ENCODE measurements around the gene PNPLA2.

The PNPLA2 gene

GRCh38 chr11:858762-859339 is 40.1 kb downstream of the PNPLA2 start:
- no peak for DNase-seq (ENCODE audit: low read depth in 3 of 3)

- DNase-seq (ENCODE audit: low read depth in 3 of 3), result no peak
Observed at GRCh38 chr11:859394-860131, 40.8 kb downstream of the PNPLA2 start.

- no peak for DNase-seq (ENCODE audit: low read depth in 3 of 3)
Observed at GRCh38 chr11:860234-861104, 41.8 kb downstream of the PNPLA2 start.

- DNase-seq (ENCODE audit: low read depth in 3 of 3), result no peak
Observed at GRCh38 chr11:861105-861479, 42.4 kb downstream of the PNPLA2 start.

- DNase-seq (ENCODE audit: low read depth in 3 of 3), result no peak
Observed at GRCh38 chr11:862081-862661, 43.5 kb downstream of the PNPLA2 start.

GRCh38 chr11:862696-863022 is 43.9 kb downstream of the PNPLA2 start:
- DNase-seq (ENCODE audit: low read depth in 3 of 3), result no peak

- no peak for DNase-seq (ENCODE audit: low read depth in 3 of 3)
Observed at GRCh38 chr11:863023-863909, 44.6 kb downstream of the PNPLA2 start.

GRCh38 chr11:863910-864827 is 45.5 kb downstream of the PNPLA2 start:
- DNase-seq (ENCODE audit: low read depth in 3 of 3), result no peak

GRCh38 chr11:864898-865297 is 46.2 kb downstream of the PNPLA2 start:
- no peak for DNase-seq (ENCODE audit: low read depth in 3 of 3)

GRCh38 chr11:865462-866430 is 47.0 kb downstream of the PNPLA2 start:
- DNase-seq (ENCODE audit: low read depth in 3 of 3), result no peak

GRCh38 chr11:866481-866880 is 47.8 kb downstream of the PNPLA2 start:
- no peak for DNase-seq (ENCODE audit: low read depth in 3 of 3)

- DNase-seq (ENCODE audit: low read depth in 3 of 3), result no peak
Observed at GRCh38 chr11:867856-868358, 49.2 kb downstream of the PNPLA2 start.

GRCh38 chr11:868394-868793 is 49.7 kb downstream of the PNPLA2 start:
- no peak for DNase-seq (ENCODE audit: low read depth in 3 of 3)

- DNase-seq (ENCODE audit: low read depth in 3 of 3), result no peak
Observed at GRCh38 chr11:868802-869201, 50.1 kb downstream of the PNPLA2 start.

- DNase-seq (ENCODE audit: low read depth in 3 of 3), result no peak
Observed at GRCh38 chr11:869399-870126, 50.8 kb downstream of the PNPLA2 start.

GRCh38 chr11:870127-870413 is 51.4 kb downstream of the PNPLA2 start:
- DNase-seq (ENCODE audit: low read depth in 3 of 3), result no peak

- DNase-seq (ENCODE audit: low read depth in 3 of 3), result no peak
Observed at GRCh38 chr11:870418-870817, 51.7 kb downstream of the PNPLA2 start.

GRCh38 chr11:871472-871871 is 52.8 kb downstream of the PNPLA2 start:
- DNase-seq (ENCODE audit: low read depth in 3 of 3), result no peak

- DNase-seq (ENCODE audit: low read depth in 3 of 3), result no peak
Observed at GRCh38 chr11:872799-873198, 54.1 kb downstream of the PNPLA2 start.
